GM04504 (cell line): ENCODE data around the gene TOP3B.

ENCODE experiments used
- DNase-seq: peaks from one replicate; pipeline ENCODE4 v3.0.0-alpha.2; 2012; ENCODE audit warnings: low read depth

TOP3B gene, protein sequence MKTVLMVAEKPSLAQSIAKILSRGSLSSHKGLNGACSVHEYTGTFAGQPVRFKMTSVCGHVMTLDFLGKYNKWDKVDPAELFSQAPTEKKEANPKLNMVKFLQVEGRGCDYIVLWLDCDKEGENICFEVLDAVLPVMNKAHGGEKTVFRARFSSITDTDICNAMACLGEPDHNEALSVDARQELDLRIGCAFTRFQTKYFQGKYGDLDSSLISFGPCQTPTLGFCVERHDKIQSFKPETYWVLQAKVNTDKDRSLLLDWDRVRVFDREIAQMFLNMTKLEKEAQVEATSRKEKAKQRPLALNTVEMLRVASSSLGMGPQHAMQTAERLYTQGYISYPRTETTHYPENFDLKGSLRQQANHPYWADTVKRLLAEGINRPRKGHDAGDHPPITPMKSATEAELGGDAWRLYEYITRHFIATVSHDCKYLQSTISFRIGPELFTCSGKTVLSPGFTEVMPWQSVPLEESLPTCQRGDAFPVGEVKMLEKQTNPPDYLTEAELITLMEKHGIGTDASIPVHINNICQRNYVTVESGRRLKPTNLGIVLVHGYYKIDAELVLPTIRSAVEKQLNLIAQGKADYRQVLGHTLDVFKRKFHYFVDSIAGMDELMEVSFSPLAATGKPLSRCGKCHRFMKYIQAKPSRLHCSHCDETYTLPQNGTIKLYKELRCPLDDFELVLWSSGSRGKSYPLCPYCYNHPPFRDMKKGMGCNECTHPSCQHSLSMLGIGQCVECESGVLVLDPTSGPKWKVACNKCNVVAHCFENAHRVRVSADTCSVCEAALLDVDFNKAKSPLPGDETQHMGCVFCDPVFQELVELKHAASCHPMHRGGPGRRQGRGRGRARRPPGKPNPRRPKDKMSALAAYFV

GRCh38 chr22:21982338-21982965 is at the start of gene TOP3B:
Gene TOP3B, minus strand, starts transcription at chr22:21982787. Its CDS starts 7,078 bp downstream, at chr22:21975709.
- peak; percentile 46 for DNase-seq

DNA sequence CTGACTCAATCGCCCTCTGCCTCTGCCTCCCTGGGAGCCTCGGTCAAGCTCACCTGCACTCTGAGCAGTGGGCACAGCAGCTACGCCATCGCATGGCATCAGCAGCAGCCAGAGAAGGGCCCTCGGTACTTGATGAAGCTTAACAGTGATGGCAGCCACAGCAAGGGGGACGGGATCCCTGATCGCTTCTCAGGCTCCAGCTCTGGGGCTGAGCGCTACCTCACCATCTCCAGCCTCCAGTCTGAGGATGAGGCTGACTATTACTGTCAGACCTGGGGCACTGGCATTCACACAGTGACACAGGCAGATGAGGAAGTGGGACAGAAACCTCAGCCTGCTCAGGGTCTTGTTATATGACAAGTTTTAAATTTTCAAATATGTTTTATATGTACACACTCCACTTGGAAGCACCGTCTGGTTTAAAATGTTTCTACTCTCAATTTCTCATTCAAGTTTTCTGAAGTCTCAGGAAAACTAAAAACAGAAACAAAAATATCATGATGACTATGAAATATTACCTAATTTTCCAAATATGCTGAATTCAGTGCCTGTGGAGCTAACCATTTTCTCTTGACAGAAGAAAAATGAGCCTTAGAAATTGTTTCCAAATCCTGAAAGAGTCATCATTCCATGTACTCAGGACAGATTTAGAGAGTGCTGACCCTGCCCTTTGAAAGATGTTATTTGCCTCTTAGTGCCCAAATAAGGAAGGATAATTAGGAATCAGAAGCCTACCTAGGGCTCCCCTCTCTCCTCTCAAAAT is 48.8 kb upstream of the TOP3B start:
- DNase-seq = no peak

GRCh38 chr22:22030493-22031182 is 48.1 kb upstream of the TOP3B start:
- no peak for DNase-seq

GRCh38 chr22:22027955-22028354 is 45.4 kb upstream of the TOP3B start:
- no peak for DNase-seq

GRCh38 chr22:22026157-22026831 is 43.7 kb upstream of the TOP3B start:
- DNase-seq = no peak

- DNase-seq = no peak
Observed at GRCh38 chr22:22025320-22026156, 43.0 kb upstream of the TOP3B start.

DNA sequence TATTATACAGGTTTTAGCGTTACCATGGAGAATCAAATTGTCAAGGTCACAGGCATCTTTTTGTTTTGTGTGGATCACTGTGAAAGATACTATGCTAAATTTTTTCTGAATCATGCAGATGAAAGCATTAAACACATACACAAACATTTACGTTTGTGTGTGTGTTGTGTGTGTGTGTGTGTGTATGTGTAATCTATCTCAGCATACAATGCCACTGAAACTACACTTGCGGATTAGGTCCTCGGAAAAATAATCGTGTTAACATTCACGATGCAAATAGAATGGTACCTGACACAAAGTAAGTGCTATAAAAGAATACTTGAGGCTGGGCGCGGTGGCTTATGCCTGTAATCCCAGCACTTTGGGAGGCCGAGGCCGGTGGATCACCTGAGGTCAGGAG is 41.9 kb upstream of the TOP3B start:
- DNase-seq = no peak

DNA sequence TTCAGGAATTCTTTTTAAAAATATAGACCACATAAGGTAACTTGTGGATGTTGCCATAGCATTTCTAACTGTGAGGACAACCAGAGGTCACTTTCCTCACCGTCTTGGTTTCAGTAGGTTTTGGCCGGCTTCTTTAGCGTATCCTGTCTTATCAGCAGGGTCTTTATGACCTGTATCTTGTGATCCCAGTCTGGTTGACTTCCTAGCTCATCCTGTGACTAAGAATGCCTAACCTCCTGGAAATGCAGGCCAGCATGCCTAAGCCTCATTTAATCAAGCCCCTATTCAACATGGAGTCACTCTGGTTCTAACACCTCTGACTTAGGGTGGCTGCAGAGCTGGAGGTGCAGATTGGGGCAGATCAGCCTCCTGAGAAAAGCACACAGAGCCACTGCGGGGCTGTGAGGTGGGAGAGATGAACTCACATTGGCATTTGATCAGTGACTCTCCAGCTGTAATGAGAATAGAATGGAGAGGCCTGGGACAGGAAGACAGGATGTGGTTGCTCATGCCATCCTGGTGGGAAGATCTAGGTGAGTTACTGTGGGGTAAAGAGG is 41.1 kb upstream of the TOP3B start:
- no peak for DNase-seq

DNA sequence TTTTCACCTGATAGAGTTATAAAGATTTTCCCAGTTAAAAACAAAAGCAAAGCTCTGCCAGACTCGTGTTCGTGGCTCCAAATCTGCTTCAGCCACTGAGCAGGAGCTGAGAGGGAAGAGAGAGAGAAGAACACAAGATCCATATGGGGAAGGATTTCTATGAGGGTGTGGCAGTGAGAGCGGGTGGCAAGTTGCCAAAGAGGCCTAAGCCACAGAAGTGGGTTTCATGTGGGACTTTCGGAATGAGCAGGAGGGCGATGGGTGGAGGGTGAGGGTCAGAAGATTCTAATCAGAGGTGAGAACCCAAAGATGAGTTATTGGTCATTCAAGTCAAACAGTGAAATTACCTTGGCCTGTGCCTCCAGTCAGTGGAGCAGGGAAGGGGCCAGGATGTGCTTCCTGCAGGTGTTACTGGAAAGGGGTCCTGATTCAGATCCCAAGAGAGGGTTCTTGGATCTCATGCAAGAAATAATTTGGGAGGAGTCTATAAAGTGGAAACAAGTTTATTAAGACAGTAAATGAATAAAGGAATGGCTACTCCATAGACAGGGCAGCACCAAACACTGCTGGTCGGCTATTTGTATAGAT is 40.5 kb upstream of the TOP3B start:
- DNase-seq = no peak

- DNase-seq = no peak
Observed at GRCh38 chr22:22022255-22022840, 39.8 kb upstream of the TOP3B start.

DNA sequence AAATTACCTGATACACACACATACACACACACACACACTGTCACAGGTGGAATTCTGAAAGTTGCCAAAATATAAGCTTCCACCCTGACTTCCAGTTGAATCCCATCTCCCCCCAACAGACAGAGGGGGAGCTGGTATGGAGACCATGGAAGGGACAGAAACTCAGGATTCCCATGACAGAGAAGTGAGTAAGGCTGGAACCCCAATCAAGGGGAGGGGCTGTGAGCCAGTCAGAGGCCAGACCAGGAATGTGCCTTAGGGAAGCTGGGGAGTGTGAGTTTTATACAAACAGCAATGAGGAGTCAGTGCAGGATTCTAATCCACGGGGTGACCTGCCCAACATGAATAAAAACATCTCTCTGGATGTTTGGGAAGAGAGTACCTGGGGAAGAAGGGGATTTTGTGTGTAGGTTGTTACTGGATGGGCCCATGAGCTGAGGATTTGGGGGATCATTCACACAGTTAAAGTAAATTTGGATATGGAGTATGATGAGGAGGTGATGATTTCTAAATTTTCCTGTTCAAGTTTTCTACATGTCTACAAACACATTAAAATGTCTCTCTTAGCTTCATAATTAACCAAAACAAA is 38.7 kb upstream of the TOP3B start:
- no peak for DNase-seq

GRCh38 chr22:22020425-22020852 is 37.9 kb upstream of the TOP3B start:
- no peak for DNase-seq

- DNase-seq = no peak
Observed at GRCh38 chr22:22019659-22020424, 37.3 kb upstream of the TOP3B start.

- DNase-seq = no peak
Observed at GRCh38 chr22:22018825-22019658, 36.5 kb upstream of the TOP3B start.

GRCh38 chr22:22015631-22016030 is 33.0 kb upstream of the TOP3B start:
- DNase-seq = no peak

DNA sequence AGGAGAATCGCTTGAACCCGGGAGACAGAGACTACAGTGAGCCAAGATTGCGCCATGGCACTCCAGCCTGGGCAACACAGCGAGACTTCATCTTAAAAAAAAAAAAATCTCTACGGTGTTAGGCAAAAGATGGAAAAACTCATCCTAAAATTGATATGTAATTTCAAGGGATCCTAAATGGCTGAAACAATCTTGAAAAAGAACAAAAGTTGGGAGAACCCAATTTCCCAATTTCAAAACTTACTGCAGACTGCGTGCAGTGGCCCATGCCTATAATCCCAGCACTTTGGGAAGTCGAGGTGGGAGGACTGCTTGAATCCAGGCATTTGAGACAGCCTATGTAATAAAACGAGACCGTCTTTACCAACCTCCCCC is 31.7 kb upstream of the TOP3B start:
- DNase-seq = no peak
